ENCODE data around the gene ATP9B.

GRCh38 chr18:79203017-79203605 lies 133.9 kb downstream of the ATP9B start:
- TF ChIP-seq CTCF (IDR thresholded peaks at IDR 0.05) (no peak), REST (IDR thresholded peaks at IDR 0.05; ENCODE audit: insufficient read depth in 1 of 2, low read depth in 2 of 2, low read length in 1 of 2) (no peak), SIN3A (IDR thresholded peaks at IDR 0.05; ENCODE audit: borderline replicate concordance, insufficient read depth, low read depth, low read length) (no peak)

All from Panc1 (cell line).